COLO668 (cell line): ENCODE measurements around the gene RP9.

Experiments
- DNase-seq: peaks from one replicate; lab custom pipeline; 2025; ENCODE audit not compliant: unreplicated experiment; lab: John Stamatoyannopoulos, UW

RP9 gene

DNA sequence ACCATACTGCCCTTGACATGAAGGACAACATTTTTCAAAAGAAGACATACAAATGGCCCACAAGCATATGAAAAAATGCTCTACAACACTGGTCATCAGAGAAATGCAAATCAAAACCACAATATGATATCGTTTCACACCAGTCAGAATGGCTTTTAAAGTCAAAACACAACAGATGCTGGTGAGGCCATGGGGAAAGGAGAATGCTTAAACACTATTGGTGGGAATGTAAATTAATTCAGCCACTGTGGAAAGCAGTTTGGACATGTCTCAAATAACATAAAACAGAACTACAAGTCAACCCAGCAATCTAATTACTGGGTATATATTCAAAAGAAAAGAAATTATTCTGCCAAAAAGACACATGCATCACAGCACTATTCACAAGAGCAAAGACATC is 42.4 kb downstream of the RP9 start:
- no peak for DNase-seq

DNA sequence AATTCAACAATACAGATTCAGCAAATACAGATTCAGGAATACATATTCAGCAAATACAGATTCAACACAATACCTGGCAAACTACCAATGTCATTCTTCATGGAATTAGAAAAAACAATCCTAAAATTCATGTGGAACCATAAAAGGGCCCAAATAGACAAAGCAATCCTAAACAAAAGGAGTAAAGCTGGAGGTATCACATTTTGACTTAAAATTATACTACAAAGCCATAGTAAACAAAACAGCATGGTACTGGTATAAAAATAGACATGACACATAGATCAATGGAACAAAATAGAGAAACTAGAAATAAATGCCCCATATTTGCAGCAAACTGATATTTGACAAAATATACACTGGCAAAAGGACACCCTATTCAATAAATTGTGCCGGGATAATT is 43.2 kb downstream of the RP9 start:
- DNase-seq, result no peak

DNA sequence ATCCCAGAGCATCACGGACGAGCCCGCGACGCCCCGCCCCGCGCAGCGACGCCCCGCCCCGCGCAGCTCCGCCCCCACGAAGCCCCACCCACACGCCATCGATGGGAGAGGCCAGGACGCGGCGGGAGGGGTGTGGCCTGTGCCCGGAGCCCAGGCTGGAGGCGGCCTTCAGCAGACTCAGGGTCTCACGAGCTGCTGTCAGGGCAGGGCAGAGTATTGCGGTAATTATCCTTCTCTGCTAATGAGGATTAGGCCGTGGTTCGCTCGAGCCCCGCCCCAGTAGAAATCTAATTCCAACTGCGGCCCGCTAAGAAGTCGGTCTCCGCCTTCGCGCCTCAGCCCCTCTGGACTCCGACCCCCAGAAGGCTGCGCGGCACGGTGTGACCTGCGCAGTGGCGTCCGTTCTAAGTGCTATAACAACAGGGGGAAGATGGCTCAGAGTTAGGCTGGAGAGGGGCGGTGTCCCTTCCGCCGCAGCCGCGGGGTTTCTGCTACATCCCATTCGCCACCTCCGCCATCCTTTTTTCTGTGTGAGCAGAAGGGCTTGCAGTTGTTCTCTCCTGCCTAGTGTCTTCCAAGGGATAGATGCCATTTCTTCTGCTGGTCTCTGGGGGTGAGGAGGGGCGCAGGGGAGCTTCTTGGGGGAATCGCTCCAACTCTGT is 46.3 kb downstream of the RP9 start:
- peak; percentile 98 for DNase-seq

DNA sequence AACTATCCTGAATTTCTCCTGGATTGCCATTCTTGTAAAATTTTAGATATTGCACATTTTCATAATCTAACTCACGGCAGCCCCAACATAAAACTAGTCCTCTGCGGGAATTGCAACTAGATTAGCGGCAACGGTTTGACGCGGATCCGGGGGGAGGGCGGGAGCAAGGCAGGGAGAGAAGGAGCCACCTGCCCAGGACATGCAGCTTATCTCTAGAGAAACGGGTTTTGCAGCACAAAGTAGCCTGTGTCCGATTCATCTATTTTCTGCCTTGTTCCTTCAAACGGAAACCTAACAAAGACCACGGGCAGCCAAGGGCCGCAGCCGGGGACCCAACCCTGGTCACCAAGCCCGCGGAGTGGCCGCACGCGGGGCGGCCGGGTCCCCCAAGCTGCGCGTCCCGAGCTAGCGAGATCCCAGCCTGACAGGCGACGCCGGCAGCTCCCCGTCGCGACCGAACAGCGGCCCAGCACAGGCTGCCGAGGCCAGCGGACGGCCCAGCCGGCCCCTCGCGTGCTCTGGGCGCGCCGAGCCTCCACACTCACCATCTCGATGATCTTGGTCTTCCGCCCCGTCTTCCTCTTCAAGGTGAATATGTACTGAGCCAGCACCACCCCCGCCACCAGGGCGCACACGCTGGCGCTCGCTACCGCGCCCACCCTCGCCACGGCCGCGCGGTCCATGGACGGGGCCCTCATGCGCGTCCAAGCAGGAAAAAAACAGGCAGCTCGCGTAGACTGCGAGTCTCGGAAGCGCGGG is 47.0 kb downstream of the RP9 start, which contains the start of gene NT5C3A:
Gene NT5C3A, minus strand, starts transcription at position 754 of the 759 bp plus-strand sequence. Its CDS starts 71 bp downstream, at position 683.
- DNase-seq, result peak; percentile 80

DNA sequence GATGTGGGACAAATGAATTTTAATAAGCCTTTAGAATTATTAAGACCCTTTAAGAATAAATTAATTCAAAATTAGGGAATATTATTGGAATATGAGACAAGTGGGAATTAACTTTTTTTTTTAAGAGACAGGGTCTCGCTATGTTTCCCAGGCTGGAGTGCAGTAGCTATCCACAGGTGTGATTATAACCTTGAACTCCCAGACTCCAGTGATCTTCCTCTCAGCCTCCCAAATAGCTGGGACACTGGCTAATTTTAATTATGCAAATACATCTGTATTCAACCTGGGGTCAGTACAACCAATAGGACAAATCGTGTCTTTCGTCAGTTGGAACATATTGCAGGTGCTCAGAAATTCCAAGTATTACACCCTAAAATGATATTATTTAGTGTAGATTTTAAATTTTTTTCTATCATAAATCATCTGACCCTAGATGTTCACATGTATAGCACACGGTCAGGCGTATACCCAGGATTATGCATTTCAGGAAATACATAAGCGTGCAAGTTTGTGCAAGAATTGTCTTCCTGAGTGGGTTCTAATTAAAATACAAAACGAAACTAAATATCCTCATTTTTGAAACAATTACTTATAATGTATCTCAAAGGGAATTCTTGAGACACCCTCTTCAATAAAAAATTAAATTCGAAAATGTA is 47.8 kb downstream of the RP9 start:
- no peak for DNase-seq

DNA sequence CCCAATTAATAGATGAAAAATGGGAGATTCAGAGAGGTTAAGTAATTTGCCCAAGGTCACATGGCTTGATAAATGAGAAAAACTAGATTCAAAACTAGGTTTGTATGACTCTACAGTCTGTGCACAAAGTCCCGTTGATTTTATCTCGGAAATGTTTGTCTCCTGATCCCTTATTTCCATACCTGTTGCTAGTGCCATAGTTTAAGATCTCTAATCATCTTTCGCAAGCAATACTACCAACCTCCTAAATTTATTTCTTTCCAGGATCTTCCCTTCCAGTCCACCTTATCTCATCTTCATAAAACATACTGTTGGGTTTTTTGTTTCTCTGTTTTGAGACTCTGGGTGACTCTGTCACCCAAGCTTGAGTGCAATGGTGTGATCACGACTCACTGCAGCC is 49.6 kb downstream of the RP9 start:
- DNase-seq, result no peak

DNA sequence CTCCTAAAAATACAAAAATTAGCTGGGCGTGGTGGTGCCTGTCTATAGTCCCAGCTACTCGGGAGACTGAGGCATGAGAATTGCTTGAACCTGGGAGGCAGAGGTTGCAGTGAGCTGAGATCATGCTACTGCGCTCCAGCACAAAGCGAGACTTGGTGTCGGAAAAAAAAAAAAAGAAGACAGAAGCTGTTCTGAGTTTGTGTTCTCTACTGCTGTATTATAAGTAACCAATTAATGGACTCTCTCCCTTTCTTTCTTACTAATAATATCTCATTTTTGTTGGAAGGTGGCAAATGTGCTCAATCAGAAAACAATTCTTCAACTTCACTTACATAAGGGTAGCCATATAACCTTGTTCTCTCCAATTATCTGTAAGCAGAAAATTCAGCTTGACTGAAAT is 54.0 kb downstream of the RP9 start:
- DNase-seq, result no peak

DNA sequence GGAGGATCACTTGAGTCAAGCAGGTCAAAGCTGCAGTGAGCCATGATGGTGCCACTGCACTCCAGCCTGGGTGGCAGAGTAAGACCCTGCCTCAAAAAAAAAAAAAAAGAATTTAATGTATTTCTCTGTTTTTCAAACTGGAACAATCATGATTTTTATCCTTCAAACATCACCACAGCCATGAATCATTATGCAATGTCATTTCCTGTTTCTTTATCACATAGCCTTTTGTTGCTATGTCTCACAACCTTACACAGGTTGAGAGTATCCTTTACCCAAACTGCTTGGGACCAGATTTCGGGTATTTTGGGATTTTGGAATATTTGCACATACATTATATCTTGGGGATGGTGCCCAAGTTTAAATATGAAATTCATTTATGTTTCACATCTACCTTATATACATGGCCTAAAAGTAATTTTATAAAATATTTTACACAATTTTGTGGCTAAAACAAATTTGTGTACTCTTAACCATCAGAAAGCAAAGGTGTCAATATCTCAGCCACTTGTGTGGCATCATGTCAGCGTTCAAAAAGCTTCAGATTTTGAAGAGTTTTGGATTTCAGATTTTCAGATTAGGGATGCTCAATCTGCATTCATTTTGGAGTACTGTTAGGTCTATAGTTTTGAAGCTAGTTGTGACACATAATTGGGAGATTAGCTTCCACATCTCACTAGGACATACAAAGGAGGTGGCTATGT is 54.8 kb downstream of the RP9 start:
- no peak for DNase-seq

DNA sequence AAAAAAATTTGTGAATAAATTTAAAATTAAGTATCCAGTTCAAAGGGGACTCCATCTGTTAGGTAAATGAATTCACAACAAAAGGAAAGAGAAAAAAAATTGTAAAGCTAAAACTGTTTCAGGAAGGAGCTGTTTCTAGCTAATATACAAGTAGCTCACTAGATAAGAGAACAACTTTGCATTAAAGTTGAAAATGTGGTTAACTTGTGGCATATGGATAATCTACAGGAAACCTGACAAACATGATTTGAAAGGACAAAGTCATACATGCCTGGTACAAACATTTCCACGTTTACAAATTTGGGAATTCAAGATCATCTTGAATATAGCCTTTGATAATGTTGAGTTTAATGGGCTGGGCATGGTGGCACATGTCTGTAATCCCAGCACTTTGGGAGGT is 55.5 kb downstream of the RP9 start:
- DNase-seq, result no peak

DNA sequence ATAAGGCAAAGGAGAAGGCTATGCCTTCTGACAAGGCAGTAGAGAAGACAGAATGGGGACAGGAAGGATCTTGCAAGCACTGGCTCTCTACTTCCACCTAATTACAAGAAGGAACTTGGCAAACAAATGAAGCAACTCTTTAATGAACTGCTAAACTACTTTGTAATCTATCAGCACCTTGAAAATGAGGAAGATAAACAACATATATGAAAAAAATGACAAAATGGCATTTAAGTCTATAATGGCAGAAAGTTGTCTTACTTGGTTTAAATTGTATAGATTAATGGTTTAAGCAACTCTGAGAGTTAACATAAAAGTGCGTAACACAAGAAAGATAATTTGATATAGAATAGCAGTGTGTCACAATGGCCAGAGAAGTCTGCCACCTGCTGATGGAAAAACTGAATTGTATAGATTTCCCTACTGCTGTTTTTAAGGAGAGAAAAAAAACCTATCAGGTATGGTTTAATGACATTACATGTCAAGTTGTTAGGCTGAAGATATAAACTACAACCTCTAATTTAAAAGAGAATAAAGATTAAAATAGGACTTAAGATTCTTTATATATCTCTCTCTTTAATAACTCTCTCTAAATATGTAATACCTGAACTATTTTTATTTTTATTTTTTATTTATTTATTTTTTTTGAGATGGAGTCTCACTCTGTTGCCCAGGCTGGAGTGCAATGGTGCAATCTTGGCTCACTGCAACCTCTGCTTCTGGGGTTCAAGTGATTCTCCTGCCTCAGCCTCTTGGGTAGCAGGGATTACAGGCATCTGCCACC is 58.5 kb downstream of the RP9 start:
- DNase-seq, result peak; percentile 32

DNA sequence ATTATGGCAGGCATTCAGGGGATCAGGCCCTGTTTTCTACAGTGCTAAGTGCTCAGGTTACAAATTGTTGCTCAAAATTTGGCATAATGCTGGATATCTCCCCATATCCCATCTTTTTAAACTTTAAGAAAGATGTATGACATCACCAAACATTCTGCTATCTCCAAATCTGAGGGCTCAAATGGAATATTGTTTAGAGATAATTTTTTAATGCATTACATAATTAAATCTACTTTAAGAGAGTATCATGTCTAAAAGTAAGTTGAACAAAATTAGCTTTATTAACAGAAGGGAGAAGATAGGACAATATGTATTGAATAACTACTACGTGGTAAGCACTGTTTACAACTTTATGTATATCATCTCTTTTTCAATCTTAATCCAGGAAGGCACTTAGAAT is 60.5 kb downstream of the RP9 start:
- DNase-seq, result no peak

DNA sequence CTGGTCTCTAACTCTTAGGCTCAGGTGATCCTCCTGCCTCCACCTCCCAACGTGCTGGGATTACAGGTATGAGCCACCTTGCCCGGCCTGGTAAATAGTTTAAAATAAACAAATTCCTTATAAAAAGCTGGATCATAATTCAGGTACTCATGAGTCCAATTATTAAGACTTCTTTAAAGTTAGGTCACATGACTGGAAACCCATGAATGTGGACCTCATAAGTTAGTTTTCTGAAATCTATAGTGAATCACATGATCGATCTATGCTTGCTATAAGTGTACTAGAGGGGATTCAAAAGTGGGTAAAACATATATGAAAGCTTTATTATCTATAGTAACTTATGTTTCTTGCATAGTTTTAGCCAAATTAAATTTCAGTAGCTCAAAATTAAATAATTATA is 60.9 kb downstream of the RP9 start:
- DNase-seq, result no peak

DNA sequence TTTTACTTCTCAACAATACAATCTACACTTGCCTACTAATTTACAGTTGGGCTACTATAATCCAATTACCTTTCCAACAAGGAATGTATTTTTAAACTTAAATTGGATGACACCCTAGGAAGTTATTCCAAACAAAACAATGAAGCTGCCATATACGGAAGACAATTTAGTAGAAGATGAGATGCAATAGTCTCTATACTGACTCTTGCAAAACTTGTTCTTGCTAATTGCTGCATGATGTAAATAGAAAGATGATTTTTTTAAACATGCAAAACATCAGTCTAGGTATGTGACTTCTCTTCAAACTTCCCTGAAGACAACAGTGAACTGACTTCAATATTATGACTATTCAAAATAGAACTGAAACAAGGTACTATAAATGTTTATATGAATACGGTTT is 64.2 kb downstream of the RP9 start:
- DNase-seq, result no peak
